NCI-H1417 (cell line): ENCODE measurements around the gene PSMD1.
A peak's percentile ranks its signal among the peaks of the same experiment; 100 is the strongest.
"Not testable (repeated sequence)": the region's sequence is repeated elsewhere in the genome, so short reads cannot be mapped to it uniquely, and the experiment has no call there.

Experiments used
- DNase-seq, 3 experiments: peaks; one replicate each; lab custom pipeline; 2025; lab: John Stamatoyannopoulos, UW

PSMD1 gene

DNA sequence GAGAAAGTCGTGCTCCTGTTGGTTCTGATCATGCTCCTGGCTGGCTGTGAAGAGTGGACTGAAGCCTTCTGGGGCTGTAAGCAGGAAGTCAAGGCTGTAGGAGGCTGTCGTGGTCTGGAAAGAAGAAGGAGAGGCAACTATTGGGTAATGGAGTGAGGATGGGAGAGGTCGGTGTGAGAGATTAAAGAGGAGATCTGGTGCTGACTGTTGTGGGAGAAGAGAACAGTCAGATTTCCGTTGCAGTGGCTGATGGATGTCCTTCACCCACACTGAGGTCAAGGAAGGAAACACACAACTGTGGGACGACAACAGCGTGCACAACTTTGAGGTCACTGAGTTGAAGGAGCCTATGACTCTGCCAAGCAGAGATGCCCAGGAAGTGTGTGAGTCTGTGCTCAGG is 2.8 kb upstream of the PSMD1 start:
- DNase-seq: no peak

DNA sequence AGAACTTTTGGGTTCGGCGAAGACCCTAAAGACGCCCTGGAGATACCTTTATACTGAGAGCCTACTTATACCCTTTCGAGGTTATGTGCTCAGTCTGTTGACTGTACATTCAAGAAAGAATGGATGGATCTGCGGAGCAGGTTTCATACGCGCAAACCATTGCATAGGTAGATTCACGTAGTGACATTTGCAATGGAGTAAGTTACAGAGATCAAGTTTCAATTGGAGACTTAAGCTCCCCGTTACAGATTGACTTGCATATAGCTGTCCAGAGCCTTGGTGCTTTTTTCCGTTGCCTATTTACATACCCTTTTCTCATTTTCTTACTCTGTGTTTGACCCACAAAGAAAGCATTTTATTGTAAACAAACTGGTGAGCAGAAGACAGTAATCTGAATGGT is 923 bp downstream of the PSMD1 start:
- DNase-seq: peak in 1 of 3 experiments; percentile 41

DNA sequence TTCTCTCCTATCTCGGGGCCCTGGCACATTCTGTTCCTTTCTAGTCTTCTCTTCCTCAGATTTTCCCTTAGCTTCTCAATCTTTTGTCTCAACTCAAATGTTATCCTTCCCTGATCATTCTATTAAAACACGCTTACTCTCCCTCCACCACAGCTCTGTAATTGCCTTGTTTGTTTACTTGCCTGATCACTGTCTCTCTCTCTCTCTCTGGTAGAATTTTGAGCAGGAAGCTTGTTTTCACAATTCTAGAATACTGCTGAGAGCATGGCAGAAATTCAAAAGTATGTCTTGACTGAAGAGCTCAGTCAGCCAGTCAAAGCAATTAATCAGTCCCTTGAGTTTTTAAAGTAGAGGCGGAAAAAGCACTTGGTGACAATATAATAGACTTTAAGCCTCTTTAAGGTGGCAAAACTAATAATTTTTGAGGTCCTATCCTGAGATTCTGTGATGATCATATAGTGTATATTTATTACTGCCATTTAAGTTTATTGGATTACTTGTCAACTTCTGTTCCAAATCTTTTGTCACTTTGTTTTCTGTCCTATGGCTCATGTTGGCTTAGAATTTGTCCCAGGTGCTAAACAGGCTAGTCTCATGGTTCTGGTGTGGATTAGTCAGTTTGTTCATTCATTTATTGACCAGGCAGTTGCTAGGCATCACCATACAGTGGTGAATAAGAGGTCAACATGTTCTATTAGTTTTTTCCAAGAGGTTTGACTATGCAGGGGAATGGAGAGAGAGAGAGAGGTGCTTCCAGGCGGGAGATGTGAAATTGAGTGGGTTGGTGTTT is 2.3 kb downstream of the PSMD1 start:
- DNase-seq: no peak

DNA sequence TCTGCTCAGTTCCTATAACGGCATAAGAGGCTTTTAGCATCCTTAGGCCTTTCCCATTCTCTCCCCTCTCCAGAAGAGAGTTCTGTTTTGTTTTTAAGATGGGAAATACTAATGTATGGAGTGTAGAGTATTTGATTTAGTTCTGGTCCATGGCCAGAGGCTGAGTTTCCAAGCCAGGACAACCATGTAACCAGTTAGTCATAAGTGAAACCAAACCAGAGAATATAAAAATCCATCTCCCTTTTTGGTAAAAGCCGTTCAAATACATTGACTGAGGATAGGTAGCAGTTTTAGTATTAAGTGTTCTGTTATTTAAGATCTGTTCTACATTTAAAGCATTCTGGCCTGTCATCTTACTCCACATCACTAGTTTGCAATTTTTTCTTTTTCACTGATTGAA is 3.1 kb downstream of the PSMD1 start:
- no peak for DNase-seq

DNA sequence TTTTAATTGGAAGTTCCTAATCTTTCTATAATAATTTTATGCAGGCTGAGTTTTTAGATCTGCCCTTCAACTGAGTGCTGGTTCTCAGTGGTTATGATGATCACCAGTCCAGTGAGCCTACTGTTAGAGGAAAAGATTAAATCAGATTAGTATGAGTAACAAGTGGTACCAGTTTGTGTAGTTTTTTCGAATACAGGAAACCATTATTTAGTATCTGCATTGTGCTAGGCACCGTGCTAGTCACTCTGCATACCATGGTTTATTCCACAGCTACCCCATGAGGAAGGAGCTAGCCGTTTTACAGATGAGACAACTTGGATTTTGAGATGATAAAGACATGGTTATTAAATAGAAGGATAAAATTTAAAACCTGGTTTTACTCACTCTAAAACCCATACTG is 6.1 kb downstream of the PSMD1 start:
- DNase-seq: no peak

DNA sequence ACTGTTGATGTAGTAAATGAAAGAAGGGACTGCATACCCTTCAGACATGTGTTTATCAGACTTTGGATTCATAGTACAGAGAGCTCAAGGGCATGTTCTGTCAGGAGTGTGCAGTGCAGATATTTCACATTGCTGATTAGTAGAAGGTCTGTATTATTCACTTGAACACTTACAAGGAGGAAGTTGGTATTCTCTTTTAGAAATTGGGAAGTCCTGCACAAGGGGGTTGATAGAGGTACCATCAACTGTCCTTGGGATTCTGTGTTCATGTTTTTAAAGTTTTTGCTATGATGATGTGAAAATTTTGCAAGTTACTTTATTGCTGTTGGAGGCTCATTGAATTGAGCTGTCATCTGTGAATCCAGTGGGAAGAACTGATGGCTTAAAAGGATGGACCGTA is 6.7 kb downstream of the PSMD1 start:
- no peak for DNase-seq

DNA sequence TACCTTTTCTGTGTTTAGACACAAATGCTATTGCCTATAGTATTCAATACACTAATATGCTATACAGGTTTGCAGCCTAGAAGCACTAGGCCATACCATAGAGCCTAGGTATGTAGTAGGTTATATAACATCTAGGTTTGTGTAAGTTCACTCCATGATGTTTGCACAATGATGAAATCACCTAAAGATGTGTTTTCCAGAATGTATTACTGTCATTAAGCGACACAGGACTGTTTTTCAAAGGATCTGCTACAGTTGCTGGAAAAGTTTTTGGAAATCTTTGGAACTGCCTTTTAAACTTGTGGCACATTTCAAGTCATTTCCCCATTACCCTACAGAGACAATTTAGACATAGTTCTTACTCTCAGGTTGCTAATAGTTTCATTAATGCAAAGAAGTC is 9.3 kb downstream of the PSMD1 start:
- DNase-seq: no peak

DNA sequence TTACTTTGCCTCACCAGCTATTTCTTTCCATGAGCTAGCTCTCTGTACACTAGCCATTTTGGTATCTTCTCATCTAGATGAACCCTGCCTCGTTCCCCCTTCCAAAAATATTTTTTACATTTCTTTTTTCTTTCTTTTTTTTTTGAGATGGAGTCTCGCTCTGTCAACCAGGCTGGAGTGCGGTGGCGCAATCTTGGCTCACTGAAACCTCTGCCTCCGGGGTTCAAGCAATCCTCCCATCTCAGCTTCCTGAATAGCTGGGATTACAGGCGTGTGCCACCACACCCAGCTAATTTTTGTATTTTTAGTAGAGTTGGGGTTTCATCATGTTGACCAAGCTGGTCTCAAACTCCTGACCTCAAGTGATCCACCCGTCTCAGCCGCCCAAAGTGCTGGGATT is 10.9 kb downstream of the PSMD1 start:
- not testable (repeated sequence) for DNase-seq

DNA sequence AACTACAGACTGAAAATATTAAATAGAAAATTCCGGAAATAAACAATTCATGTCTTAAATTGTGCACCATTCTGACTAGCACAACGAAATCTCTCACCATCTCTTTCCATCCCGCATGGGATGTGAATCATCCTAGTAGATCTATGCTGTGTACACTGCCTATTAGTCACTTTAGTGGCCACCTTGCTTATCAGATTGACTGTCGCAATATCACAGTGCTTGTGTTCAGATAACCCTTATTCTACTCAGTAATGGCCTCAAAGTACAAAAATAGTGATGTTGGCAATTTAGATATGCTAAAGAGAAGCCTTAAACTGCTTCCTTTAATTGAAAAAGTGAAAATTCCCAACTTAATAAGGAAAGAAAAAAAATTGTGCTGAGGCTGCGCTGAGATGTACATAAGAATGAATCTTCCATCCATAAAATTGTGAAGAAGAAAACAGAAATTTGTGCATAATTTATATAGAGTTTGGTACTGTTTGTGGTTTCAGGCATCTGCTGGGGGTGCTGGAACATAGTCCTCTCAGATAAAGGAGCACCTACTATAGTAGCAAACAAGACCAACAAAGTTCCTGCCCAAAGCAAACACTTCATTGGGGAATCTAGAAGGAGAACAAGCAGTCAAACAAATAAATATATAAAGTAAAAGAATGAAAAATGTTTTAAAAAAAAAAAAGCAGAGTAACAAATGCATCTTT is 12.0 kb downstream of the PSMD1 start:
- no peak for DNase-seq

DNA sequence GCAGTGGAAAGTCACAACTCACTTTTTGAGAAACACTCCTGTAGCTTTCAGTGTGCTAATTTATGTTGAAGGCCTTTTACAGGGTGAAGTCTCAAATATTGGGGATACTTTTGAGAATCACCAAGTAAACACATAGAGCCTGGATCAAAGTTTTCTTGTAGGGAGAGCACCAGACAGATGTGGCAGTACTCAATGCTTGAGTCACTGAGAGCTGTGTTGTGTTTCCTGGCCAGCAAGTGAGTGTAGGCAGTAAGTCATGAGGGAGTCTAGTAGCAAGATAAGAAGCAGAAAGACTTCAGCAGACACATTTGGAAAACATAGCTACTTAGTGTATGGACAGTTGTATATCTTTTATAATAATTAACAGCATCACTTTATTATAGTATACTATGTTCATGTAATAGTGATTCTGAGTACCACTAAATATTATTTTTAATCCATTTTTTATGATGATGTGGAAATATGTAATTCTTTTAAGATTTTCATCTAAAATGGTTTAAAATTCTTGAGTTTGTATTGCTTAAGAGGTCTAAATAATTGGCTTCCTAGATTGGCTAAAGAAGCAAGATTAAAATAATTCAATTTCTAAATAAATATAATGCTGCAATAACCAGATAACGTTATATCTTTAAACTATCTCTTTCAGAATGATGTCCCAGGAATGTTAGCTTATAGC is 12.8 kb downstream of the PSMD1 start:
- DNase-seq: no peak

DNA sequence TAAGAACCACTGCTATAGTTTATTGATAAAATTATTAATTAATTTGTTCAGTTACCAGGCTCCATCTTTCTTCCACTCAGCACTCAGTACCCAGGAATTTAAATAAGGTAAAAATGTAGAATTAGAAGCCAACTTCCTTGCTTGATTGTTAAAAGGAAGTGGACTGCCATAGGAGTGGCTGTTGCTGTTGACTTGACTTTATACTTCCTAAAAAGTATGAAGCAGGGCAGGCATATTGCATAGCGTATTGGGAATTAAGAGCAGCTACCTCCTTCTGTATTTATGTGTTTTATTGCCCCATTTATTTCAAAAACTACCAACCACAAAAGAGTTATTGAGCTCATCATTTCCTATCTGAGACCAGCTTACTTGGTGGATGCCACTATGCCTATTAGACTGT is 27.9 kb downstream of the PSMD1 start:
- no peak for DNase-seq

DNA sequence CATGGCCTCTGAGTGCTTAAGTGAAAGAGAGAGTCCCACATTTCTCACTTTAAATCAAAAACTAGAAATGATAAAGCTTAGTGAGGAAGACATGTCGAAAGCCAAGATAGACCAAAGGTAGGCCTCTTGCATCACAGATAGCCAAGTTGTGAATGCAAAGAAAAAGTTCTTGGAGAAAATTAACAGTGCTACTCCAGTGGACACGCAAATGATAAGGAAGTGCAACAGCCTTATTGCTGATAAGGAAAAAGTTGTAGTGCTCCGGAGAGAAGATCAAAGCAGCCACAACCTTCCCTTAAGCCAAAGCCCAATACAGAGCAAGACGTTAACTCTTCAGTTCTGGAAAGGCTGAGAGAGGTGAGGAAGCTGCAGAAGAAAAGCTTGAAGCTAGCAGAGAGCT is 32.1 kb downstream of the PSMD1 start:
- DNase-seq: no peak

DNA sequence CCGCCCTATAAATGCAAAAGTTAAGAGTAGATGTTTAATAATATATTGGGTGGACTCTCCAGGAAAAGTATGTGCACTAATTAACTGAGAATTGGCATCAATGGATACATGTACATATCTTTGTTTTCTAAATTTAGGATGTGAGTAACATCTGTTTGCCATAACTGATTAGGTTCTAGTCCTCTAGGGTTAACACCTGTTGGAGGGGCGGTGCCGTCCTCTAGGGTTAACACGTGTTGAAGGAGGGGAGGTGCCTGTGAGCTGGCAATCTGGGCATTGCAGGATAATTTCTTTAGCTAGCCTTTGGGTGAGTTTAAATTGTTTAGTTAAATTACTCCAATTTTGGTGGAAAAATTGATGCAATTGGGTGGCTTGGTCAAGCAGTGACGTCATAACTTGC is 37.3 kb downstream of the PSMD1 start:
- DNase-seq: no peak

DNA sequence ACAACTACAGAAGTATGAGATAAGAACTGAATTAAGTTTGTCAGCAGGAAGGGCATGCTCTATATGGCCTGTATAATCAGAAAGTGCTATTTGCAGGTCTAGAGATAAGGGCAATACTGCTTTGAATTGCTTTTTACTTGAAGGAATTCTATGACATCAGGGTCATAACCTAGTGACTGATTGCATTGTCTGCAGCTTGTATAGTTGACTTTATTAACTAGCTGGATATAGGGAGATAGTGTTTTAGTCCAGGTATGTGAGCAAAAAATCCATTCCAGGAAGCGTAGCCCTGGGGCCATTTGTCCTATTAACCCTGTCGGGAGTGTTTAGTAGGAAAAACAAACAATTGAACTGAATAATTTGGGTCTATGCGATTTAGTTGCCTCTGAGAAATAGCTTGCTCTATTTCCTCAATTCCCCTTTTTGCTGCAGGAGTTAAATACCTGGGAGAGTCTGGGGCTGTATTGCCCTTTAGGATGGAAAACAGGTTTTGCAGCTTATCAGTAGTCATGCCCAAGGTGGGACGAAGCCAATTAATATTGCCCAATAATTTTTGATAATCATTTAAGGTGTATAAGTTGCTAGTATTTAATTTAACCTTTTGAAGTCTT is 38.2 kb downstream of the PSMD1 start:
- DNase-seq: no peak

DNA sequence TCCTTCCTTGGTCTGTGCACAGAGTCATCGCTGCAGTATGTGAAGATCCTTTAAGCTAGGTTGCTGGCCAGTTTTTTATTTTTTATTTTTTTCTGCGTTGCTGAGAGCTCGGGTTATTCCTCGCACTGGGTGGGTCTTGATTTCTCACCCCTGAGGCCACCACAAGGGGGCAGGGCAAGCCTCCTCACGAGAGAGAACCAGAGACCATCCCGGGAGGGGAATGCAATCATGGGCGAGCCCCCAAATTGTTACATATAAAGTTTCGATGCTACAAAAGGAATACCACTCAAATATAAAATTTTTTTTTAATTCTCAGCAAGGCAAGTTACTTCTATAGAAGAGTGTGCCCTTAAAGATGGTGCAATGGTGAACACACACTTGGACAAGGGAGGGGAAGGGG is 43.3 kb downstream of the PSMD1 start:
- no peak for DNase-seq

DNA sequence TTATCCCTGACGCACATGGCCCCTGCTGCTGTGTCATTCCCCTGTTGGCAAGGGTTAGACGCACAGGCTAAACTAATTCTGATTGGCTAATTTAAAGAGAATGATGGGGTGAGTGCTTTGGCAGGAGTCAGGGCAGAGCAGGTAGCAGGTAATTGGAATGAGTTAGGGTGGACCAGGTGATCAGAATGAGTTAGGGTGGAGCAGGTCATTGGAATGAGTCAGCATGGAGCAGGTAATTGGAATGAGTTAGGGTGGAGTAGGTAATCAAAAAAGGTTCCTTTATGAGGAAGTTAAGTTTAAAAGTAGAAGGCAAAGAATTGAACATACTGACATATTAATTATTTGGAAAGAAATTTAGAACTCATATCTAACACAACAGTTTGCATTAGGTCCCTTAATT is 43.7 kb downstream of the PSMD1 start:
- DNase-seq: not testable (repeated sequence)

DNA sequence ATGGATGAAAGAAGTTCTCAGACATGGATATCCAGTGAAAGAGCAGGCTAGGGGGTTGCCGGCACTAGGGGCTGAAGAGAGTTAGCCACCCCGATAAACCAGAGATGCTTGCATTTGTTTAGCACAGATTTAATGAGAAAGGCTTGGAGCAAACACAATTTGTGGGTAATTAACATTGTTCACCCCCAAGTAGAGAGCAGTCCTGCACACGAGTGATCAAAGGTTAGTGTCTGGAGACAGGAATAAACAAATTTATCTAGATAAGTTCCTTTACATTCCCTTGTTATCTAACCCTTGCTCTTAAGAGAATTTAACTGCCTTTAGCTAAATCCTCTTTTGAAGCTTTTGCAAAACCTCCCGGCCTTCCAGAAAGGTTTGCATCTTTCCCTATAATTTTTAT is 44.3 kb downstream of the PSMD1 start:
- no peak for DNase-seq

DNA sequence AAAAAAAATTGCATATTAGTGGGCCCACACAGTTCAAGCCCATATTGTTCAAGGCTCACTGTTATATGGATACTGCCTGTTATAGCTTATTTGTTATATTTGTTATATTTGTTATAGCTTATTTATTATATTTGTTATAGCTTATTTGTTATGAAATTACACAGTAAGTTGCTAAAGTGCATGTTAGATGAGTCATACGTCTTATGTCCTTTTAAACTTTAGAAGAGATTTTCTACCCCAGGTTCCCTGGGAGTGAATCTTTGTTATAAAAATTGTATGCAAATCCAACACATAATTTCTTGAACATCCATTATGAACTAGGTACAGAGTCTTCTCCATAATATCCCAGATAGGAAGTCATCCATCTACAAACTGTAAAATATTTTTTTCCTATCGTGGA is 46.1 kb downstream of the PSMD1 start:
- no peak for DNase-seq

DNA sequence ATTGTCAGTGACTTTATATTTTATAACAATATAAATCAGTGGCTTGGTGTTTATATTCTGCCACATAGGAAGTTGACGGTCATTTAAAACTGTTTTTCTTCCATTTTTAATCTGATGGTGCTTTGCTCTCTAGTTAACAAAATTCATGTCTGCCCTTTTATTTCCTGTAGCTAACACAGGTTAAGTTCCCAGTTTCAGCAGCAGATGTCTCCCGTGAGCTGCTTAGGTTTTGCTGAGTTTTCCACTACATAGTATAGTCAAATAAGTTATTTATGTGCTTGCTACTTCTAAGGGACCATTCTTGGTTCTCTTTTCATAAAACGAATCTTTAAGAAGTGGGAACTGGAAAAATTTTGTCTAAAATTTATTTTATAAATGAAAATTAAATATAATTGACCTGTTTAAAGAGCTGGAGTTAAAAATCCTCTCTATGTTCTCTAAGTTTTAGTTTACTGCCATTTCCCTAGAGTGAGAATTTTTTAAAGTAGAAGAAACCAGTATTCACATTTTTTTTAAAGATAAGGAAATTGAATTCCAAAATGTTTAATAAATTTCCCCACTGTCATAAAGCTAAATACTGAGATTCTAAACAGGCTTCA is 47.5 kb downstream of the PSMD1 start:
- DNase-seq: peak in 2 of 3 experiments; percentile 9 to 55

DNA sequence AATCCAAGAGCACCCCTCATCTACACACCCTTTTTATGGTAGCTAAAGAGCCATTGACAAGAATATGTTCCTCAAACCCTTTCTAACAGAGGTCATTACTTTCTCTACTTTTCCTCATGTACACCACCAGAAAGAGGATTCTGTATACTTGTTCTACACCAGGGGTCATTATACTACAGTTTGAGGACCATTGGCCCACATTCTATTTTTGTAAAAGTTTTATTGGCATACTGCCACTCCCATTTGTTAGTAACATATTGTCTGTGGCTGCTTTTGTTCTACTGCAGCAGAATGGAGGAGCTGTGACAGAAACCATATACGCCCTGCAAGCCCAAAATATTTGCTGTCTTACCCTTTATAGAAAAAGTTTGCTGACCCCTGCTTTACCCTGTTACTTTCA is 53.9 kb downstream of the PSMD1 start:
- no peak for DNase-seq

DNA sequence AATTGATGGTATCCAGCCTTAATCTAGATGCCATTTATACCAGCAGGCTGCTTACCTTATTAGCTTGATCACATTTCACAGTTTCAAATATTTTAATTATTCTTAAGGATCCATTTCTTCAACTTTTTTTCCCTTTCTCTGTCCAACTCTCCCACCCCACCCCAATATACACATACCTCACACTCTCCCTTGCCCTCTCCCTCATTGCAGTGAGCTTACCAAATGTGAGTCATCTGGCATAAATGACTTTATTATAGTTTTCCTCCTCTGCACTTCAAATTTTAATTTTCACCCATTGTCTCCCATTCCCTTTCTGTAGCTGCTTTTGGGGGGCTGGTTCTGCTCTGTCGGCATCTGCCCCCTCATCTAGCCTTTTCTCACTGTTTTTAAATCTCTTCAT is 55.3 kb downstream of the PSMD1 start:
- no peak for DNase-seq

DNA sequence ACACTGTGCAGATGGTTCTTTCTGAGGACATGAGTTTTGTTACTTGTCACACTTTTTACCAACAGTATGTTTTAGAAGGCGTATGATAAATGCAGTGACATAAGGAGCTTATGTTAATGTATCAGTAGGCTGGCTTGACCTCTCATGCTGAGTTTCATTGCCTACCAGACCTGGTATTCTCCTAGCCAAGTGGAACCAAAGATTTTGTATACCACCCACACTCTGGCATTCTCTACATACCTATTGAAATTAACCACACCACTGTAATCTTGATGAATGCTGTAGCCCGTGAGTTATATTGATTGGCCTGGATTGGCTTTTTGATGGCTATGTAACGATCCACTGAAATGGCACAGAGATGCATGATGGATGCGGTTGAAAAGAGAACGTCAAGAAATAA is 56.8 kb downstream of the PSMD1 start:
- no peak for DNase-seq
